OCI-LY1 (cell line): Measurements from ENCODE around the gene C1S.

Experiments used
- H2AFZ ChIP-seq: fragments of 200-600 bp; sonication (generic), shearing (Covaris generic); 2 replicates; pipeline ENCODE4 v1.6.0; 2014; ENCODE audit warnings: antibody characterized with exemption, mild to moderate bottlenecking, low read length
- H3F3A ChIP-seq: fragments of 200-600 bp; sonication (generic), shearing (Covaris generic); 2 replicates; pipeline ENCODE4 v1.6.0; 2014; ENCODE audit warnings: mild to moderate bottlenecking, antibody characterized with exemption, low read length, moderate library complexity; ENCODE audit not compliant: insufficient read depth
- H3K27ac ChIP-seq: fragments of 200-600 bp; sonication (generic); 2 replicates; pipeline ENCODE4 v1.5.1; 2014; ENCODE audit warnings: low read length, mixed run types, mild to moderate bottlenecking, low read depth; ENCODE audit not compliant: poor library complexity, severe bottlenecking
- H3K27me3 ChIP-seq: fragments of 200-600 bp; sonication (generic); 2 replicates; pipeline ENCODE4 v1.6.0; 2014; ENCODE audit warnings: antibody characterized with exemption, mild to moderate bottlenecking, low read length, moderate library complexity; ENCODE audit not compliant: insufficient read depth
- H3K36me3 ChIP-seq: fragments of 200-600 bp; sonication (generic); 2 replicates; pipeline ENCODE4 v1.6.1; 2014; ENCODE audit warnings: mild to moderate bottlenecking, antibody characterized with exemption, low read length, moderate library complexity, mixed read lengths; ENCODE audit not compliant: insufficient read depth
- H3K4me1 ChIP-seq: fragments of 200-600 bp; sonication (generic); 2 replicates; pipeline ENCODE4 v1.5.1; 2014; ENCODE audit warnings: mild to moderate bottlenecking, low read length, moderate library complexity; ENCODE audit not compliant: insufficient read depth, severe bottlenecking
- H3K4me2 ChIP-seq: fragments of 200-600 bp; sonication (generic), shearing (Covaris generic); 2 replicates; pipeline ENCODE4 v1.6.1; 2014; ENCODE audit warnings: low read length
- H3K4me3 ChIP-seq: fragments of 200-600 bp; sonication (generic); 2 replicates; pipeline ENCODE4 v1.5.1; 2014; ENCODE audit warnings: low read length, low read depth, mild to moderate bottlenecking, mixed read lengths; ENCODE audit not compliant: poor library complexity, severe bottlenecking
- H3K79me2 ChIP-seq: fragments of 200-600 bp; shearing (Covaris generic); 2 replicates; pipeline ENCODE4 v1.6.1; 2016; ENCODE audit warnings: mixed run types, low read length, mixed read lengths; ENCODE audit not compliant: insufficient read depth
- H3K9ac ChIP-seq: fragments of 200-600 bp; sonication (generic), shearing (Covaris generic); 2 replicates; pipeline ENCODE4 v1.6.1; 2014; ENCODE audit warnings: mild to moderate bottlenecking, low read length, mixed read lengths
- H3K9me2 ChIP-seq: fragments of 200-600 bp; sonication (generic), shearing (Covaris generic); 2 replicates; pipeline ENCODE4 v1.6.1; 2014; ENCODE audit warnings: low read depth, mild to moderate bottlenecking, low read length, mixed read lengths
- H3K9me3 ChIP-seq: fragments of 200-600 bp; shearing (Covaris generic); 2 replicates; pipeline ENCODE4 v1.6.1; 2014; ENCODE audit warnings: low read length, mixed read lengths
- H4K20me1 ChIP-seq: fragments of 200-600 bp; sonication (generic), shearing (Covaris generic); 2 replicates; pipeline ENCODE4 v1.6.0; 2016; ENCODE audit warnings: mild to moderate bottlenecking, low read length; ENCODE audit not compliant: insufficient read depth
- CTCF ChIP-seq: fragments of 200-600 bp; sonication (generic), shearing (Covaris generic); IDR thresholded peaks from 2 replicates; pipeline ENCODE4 v1.5.1; 2017; ENCODE audit warnings: mild to moderate bottlenecking, antibody characterized with exemption, low read length, moderate library complexity, mixed read lengths
- EZH2 ChIP-seq: fragments of 200-600 bp; sonication (generic), shearing (Covaris generic); IDR thresholded peaks from 2 replicates; pipeline ENCODE4 v1.8.0; 2017; ENCODE audit warnings: borderline replicate concordance, mixed run types, mild to moderate bottlenecking, antibody characterized with exemption, low read length, moderate library complexity, mixed read lengths

The C1S gene

GRCh38 chr12:7093892-7094291 lies 33.4 kb downstream of the C1S start:
- no peaks in the 10 kb centered on the region for H3K4me1 ChIP-seq
- TF ChIP-seq CTCF, result no peak
- no peak for TF ChIP-seq EZH2
- H3K4me3 ChIP-seq, result no peak overlapping the region
- peaks cover 5% of the 10 kb centered on the region; the same call in 1 of the 2 replicates for H3K27me3 ChIP-seq
- no peak overlapping the region for H3K9ac ChIP-seq
- H3K9me3 ChIP-seq, result no peaks in the 10 kb centered on the region
- H2AFZ ChIP-seq, result no peak overlapping the region
- no peak overlapping the region for H3K27ac ChIP-seq
- no peaks in the 10 kb centered on the region for H3K79me2 ChIP-seq
- H4K20me1 ChIP-seq, result no peaks in the 10 kb centered on the region
- no peaks in the 10 kb centered on the region for H3K9me2 ChIP-seq
- no peaks in the 10 kb centered on the region for H3F3A ChIP-seq
- no peak overlapping the region for H3K4me2 ChIP-seq
- H3K36me3 ChIP-seq, result no peaks in the 10 kb centered on the region

GRCh38 chr12:7096006-7096932 lies 35.8 kb downstream of the C1S start:
- Histone ChIP-seq H3K79me2 (no peaks in the 10 kb centered on the region), H3K4me1 (no peaks in the 10 kb centered on the region), H3K4me2 (no peak overlapping the region), H3K9me3 (no peaks in the 10 kb centered on the region), H3K4me3 (no peak overlapping the region), H3K9me2 (no peaks in the 10 kb centered on the region), H2AFZ (no peak overlapping the region), H4K20me1 (no peaks in the 10 kb centered on the region), H3K9ac (no peak overlapping the region), H3K27me3 (peaks cover 5% of the 10 kb centered on the region; the same call in 1 of the 2 replicates), H3K36me3 (no peaks in the 10 kb centered on the region), H3K27ac (no peak overlapping the region), H3F3A (no peaks in the 10 kb centered on the region)
- TF ChIP-seq CTCF, result no peak
- TF ChIP-seq EZH2, result no peak

GRCh38 chr12:7096979-7097378 lies 36.5 kb downstream of the C1S start:
- no peak overlapping the region for H2AFZ ChIP-seq
- no peak overlapping the region for H3K9ac ChIP-seq
- H3K27ac ChIP-seq, result no peak overlapping the region
- no peak overlapping the region for H3K4me2 ChIP-seq
- peaks cover 5% of the 10 kb centered on the region; the same call in 1 of the 2 replicates for H3K27me3 ChIP-seq
- no peaks in the 10 kb centered on the region for H3K9me3 ChIP-seq
- no peak for TF ChIP-seq CTCF
- no peak for TF ChIP-seq EZH2
- no peaks in the 10 kb centered on the region for H3K9me2 ChIP-seq
- H3K79me2 ChIP-seq, result no peaks in the 10 kb centered on the region
- H3K36me3 ChIP-seq, result no peaks in the 10 kb centered on the region
- H3F3A ChIP-seq, result no peaks in the 10 kb centered on the region
- no peak overlapping the region for H3K4me3 ChIP-seq
- no peaks in the 10 kb centered on the region for H3K4me1 ChIP-seq
- no peaks in the 10 kb centered on the region for H4K20me1 ChIP-seq
